NCI-H1048 (cell line): ENCODE results near the gene PSMB5.

Experiments used
- DNase-seq: peaks from one replicate; lab custom pipeline; 2025; lab: John Stamatoyannopoulos, UW

Gene PSMB5

GRCh38 chr14:23043754-23044153, 9.1 kb upstream of the PSMB5 start:
- no peak for DNase-seq

- no peak for DNase-seq
These were observed 8.4 kb upstream of the PSMB5 start for GRCh38 chr14:23043145-23043544.

- no peak for DNase-seq
These were observed 7.7 kb upstream of the PSMB5 start, which contains the start of gene PSMB11 for GRCh38 chr14:23042162-23042965. Gene PSMB11 (plus strand): TSS chr14:23042212. CDS start chr14:23042226, 14 bp downstream.

- DNase-seq, result no peak
These were observed 7.0 kb upstream of the PSMB5 start for GRCh38 chr14:23041729-23042128.

- no peak for DNase-seq
These were observed 5.4 kb upstream of the PSMB5 start for GRCh38 chr14:23040100-23040499.

GRCh38 chr14:23035303-23036144, 824 bp upstream of the PSMB5 start:
- DNase-seq, result no peak

GRCh38 chr14:23033801-23034497, 751 bp downstream of the PSMB5 start:
- DNase-seq, result no peak

GRCh38 chr14:23033251-23033727, 1.4 kb downstream of the PSMB5 start:
- no peak for DNase-seq

GRCh38 chr14:23030936-23031335, 3.8 kb downstream of the PSMB5 start:
- no peak for DNase-seq

GRCh38 chr14:23028799-23029198, 5.9 kb downstream of the PSMB5 start:
- DNase-seq, result no peak

- no peak for DNase-seq
These were observed 9.4 kb downstream of the PSMB5 start for GRCh38 chr14:23025151-23025814.

GRCh38 chr14:23024612-23025075, 10.1 kb downstream of the PSMB5 start:
- no peak for DNase-seq

GRCh38 chr14:23023795-23024152, 10.9 kb downstream of the PSMB5 start:
- no peak for DNase-seq

- no peak for DNase-seq
These were observed 11.5 kb downstream of the PSMB5 start for GRCh38 chr14:23023022-23023794.

GRCh38 chr14:23021889-23022442, 12.7 kb downstream of the PSMB5 start:
- no peak for DNase-seq

- DNase-seq, result no peak
These were observed 13.3 kb downstream of the PSMB5 start for GRCh38 chr14:23021434-23021833.

GRCh38 chr14:23020143-23021128, 14.3 kb downstream of the PSMB5 start:
- DNase-seq, result no peak

GRCh38 chr14:23018107-23018506, 16.6 kb downstream of the PSMB5 start:
- DNase-seq, result no peak

- no peak for DNase-seq
These were observed 17.6 kb downstream of the PSMB5 start for GRCh38 chr14:23017091-23017490.
